ENCODE data around the gene COCH. TPM values are rescaled to one million over a fixed set of nuclear protein-coding genes. Genes with fewer than 3 reads are reported as not detected.

The COCH gene
- total and polyA plus RNA-seq, 3 experiments from 2014 or later: 0.33 to 1.9 (median 1.4) TPM

DNA sequence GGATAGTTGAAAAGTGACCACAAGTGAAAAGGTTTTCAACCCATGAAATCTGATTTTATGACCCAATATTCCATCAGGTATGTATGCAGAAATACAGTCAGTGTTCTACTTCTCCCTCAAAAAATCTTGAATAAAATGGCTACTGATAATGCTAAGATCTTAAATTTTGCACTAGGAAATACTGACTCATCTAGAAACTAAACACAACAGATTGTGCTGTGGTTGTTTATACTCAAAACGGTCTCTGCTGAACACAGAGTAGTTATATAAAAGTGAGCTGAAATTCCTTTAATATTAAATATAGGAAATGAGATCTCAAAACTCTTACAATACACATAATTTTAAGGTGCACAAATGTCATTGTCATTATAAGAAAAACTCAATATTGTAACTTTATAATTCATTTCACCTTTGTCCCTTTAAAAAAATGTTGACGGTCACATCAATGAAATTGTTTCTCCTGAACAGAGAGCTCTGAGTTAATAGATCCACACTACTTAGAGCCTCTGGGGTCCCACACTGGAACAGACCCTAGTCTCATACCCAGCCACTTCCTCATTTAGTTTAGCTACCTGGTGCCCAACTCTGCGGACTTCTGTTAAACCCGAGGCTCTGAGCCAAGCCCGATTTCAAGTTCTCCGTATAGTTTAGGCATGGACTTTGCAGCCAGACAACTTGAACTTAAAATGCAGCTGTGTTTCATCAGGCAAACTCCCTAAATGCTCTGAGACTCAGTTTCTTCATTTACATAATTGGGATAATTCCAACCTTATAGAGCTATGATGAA is 9.3 kb downstream of the COCH start:
- no peak overlapping the region for H3K27ac ChIP-seq (ENCODE audit: low read depth, low read length)
- ChIA-PET CTCF (no interaction called here), POLR2A (no interaction called here)
- H3K4me3 Mint-ChIP-seq: no peak overlapping the region
- DNase-seq: no peak
- no peaks in the 10 kb centered on the region for H3K27me3 ChIP-seq (ENCODE audit: insufficient read depth, low read length, poor library complexity, severe bottlenecking)
- H3K27ac Mint-ChIP-seq: no peak overlapping the region
- H3K9me3 ChIP-seq (ENCODE audit: low read length): no peaks in the 10 kb centered on the region
- peaks cover 0 to 5% (median 0%) of the 10 kb centered on the region in 3 donors for H3K4me1 Mint-ChIP-seq
- H3K36me3 Mint-ChIP-seq: no peaks in the 10 kb centered on the region
- no peaks in the 10 kb centered on the region for H3K9me3 Mint-ChIP-seq
- no peaks in the 10 kb centered on the region for H3K36me3 ChIP-seq (ENCODE audit: insufficient read depth, low read length)
- H3K4me1 ChIP-seq (ENCODE audit: insufficient read depth, low read length): no peaks in the 10 kb centered on the region
- H3K27me3 Mint-ChIP-seq: peaks cover 0 to 3% of the 10 kb centered on the region in 2 donors
- H3K4me3 ChIP-seq (ENCODE audit: low read length): no peak overlapping the region

DNA sequence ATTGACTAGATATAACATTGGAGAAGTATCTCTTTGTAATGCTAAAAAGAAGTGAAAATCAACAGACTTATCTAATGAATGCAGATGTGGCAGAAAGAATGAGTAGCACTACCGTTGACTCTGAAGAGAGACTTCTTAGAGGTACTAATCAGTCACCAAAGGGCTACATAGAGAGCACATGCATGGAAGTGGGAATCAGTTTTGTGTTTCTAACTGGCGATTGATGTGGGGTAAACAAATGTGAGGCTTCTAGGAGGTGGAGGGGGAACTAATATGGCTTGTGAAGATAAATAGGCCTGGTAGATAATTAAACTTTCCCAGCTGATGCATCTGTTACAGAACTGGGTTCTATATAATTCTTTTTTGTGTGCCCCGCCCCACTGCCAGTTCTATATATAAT is 10.5 kb downstream of the COCH start:
- DNase-seq: no peak
- H3K27ac Mint-ChIP-seq: peak overlapping the region in 1 of 8 donors; percentile 63
- H3K9me3 Mint-ChIP-seq: no peaks in the 10 kb centered on the region
- H3K36me3 Mint-ChIP-seq: no peaks in the 10 kb centered on the region
- H3K4me3 Mint-ChIP-seq: no peak overlapping the region
- Histone ChIP-seq H3K27me3 (ENCODE audit: insufficient read depth, low read length, poor library complexity, severe bottlenecking) (no peaks in the 10 kb centered on the region), H3K27ac (ENCODE audit: low read depth, low read length) (no peak overlapping the region), H3K4me1 (ENCODE audit: insufficient read depth, low read length) (no peaks in the 10 kb centered on the region), H3K9me3 (ENCODE audit: low read length) (no peaks in the 10 kb centered on the region), H3K4me3 (ENCODE audit: low read length) (no peak overlapping the region), H3K36me3 (ENCODE audit: insufficient read depth, low read length) (no peaks in the 10 kb centered on the region)
- peaks cover 0 to 3% of the 10 kb centered on the region in 2 donors for H3K27me3 Mint-ChIP-seq
- peaks cover 0 to 5% (median 0%) of the 10 kb centered on the region in 3 donors for H3K4me1 Mint-ChIP-seq
- POLR2A ChIA-PET: no interaction called here
- CTCF ChIA-PET: no interaction called here

DNA sequence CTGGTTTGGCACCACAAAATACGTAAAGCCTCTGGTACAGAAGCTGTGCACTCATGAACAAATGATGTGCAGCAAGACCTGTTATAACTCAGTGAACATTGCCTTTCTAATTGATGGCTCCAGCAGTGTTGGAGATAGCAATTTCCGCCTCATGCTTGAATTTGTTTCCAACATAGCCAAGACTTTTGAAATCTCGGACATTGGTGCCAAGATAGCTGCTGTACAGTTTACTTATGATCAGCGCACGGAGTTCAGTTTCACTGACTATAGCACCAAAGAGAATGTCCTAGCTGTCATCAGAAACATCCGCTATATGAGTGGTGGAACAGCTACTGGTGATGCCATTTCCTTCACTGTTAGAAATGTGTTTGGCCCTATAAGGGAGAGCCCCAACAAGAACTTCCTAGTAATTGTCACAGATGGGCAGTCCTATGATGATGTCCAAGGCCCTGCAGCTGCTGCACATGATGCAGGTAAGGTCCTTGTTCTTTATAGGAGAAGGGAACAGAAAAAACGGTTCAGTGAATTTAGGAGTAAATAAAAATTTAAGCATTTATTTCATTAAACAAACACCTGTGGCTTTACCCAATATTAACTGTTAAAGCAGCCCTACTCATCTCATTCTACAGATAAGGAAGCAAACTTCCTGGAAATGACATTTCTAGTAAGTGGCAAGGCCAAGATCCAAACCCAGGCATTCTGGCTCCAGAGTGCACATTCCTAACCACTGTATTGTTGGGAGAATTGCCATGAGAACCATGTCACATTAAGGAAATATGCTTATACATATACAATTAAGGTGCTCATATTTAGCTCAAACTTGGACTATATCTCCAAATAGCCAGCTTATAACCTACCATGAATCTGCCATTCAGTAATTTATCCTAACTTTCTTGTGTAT is 11.7 kb downstream of the COCH start:
- H3K36me3 Mint-ChIP-seq: no peaks in the 10 kb centered on the region
- H3K27me3 ChIP-seq (ENCODE audit: insufficient read depth, low read length, poor library complexity, severe bottlenecking): no peaks in the 10 kb centered on the region
- no peaks in the 10 kb centered on the region for H3K9me3 ChIP-seq (ENCODE audit: low read length)
- H3K4me3 ChIP-seq (ENCODE audit: low read length): no peak overlapping the region
- H3K27ac Mint-ChIP-seq: no peak overlapping the region
- H3K4me1 Mint-ChIP-seq: peaks cover 0 to 5% (median 0%) of the 10 kb centered on the region in 3 donors
- H3K27me3 Mint-ChIP-seq: peaks cover 0 to 3% of the 10 kb centered on the region in 2 donors
- no peaks in the 10 kb centered on the region for H3K36me3 ChIP-seq (ENCODE audit: insufficient read depth, low read length)
- no peak overlapping the region for H3K4me3 Mint-ChIP-seq
- CTCF ChIA-PET: interaction anchor here (0.6 kb wide), 1 partner anchor 230 kb away, joined by 3 read pairs; no protein-coding TSS in a partner anchor
- H3K9me3 Mint-ChIP-seq: no peaks in the 10 kb centered on the region
- no peak overlapping the region for H3K27ac ChIP-seq (ENCODE audit: low read depth, low read length)
- no peak for DNase-seq
- POLR2A ChIA-PET: no interaction called here
- no peaks in the 10 kb centered on the region for H3K4me1 ChIP-seq (ENCODE audit: insufficient read depth, low read length)

DNA sequence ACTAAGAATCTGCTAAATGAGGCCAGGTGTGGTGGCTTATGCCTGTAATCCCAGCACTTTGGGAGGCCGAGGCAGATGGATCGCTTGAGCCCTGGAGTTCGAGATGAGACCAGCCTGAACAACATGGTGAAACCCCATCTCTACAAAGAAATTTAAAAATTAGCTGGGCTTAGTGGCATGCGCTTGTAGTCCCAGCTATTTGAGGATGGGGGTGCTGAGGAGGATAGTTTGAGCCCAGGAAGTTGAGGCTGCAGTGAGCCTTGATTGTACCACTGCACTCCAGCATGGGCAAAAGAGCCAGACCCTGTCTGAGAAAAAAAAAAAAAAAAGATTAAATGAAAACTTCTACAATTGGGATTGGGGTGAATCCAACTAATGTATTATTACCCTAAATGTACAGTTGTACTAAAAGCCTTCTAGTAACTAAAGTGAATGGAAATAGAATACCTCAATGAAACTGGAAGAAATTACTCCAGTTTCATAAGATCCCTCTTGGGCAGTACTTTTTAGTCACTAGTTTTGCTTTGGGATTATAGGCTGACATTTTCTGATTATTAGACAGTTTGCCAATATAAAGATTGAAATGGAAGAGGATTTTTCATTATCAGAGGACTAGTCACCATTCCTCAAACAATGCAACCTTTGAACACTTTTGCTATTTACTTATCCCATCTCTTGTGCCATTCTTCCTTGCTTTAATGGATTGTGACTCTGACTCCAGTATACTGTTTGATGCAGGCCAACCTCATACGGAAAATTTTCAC is 14.3 kb downstream of the COCH start:
- Histone ChIP-seq H3K9me3 (ENCODE audit: low read length) (no peaks in the 10 kb centered on the region), H3K36me3 (ENCODE audit: insufficient read depth, low read length) (no peaks in the 10 kb centered on the region), H3K27me3 (ENCODE audit: insufficient read depth, low read length, poor library complexity, severe bottlenecking) (no peaks in the 10 kb centered on the region), H3K27ac (ENCODE audit: low read depth, low read length) (no peak overlapping the region), H3K4me3 (ENCODE audit: low read length) (no peak overlapping the region), H3K4me1 (ENCODE audit: insufficient read depth, low read length) (no peaks in the 10 kb centered on the region)
- no peaks in the 10 kb centered on the region for H3K9me3 Mint-ChIP-seq
- no peaks in the 10 kb centered on the region for H3K27me3 Mint-ChIP-seq
- H3K27ac Mint-ChIP-seq: peak overlapping the region in 1 of 8 donors; percentile 54
- H3K36me3 Mint-ChIP-seq: peaks cover 0 to 5% (median 1%) of the 10 kb centered on the region in 3 donors
- CTCF ChIA-PET: no interaction called here
- no peak overlapping the region for H3K4me3 Mint-ChIP-seq
- DNase-seq: no peak
- H3K4me1 Mint-ChIP-seq: peaks cover 0 to 5% (median 0%) of the 10 kb centered on the region in 3 donors
- POLR2A ChIA-PET: no interaction called here

DNA sequence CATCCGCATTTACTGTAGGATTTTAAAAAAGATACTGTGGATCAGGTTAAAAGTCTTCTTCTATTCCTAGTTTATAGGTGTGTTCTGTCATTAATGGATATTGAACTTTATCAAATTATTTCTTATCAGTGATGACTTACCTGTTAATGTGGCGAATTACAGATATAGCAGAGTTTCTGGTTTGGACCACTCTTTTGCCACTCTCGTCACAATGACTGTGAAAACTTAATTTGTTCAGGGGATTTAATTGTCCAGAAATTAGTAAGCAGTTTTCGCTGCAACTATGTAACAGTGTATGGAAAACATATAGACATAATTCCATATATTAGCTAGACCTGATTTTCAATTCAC is 14.9 kb downstream of the COCH start:
- Mint-ChIP-seq H3K27ac (peak overlapping the region in 1 of 8 donors; percentile 50), H3K4me1 (peaks cover 0 to 5% (median 0%) of the 10 kb centered on the region in 3 donors), H3K27me3 (no peaks in the 10 kb centered on the region), H3K9me3 (no peaks in the 10 kb centered on the region), H3K36me3 (peaks cover 0 to 8% (median 1%) of the 10 kb centered on the region in 3 donors), H3K4me3 (no peak overlapping the region)
- ChIA-PET CTCF (no interaction called here), POLR2A (no interaction called here)
- no peak overlapping the region for H3K27ac ChIP-seq (ENCODE audit: low read depth, low read length)
- no peaks in the 10 kb centered on the region for H3K4me1 ChIP-seq (ENCODE audit: insufficient read depth, low read length)
- no peaks in the 10 kb centered on the region for H3K36me3 ChIP-seq (ENCODE audit: insufficient read depth, low read length)
- no peaks in the 10 kb centered on the region for H3K9me3 ChIP-seq (ENCODE audit: low read length)
- H3K27me3 ChIP-seq (ENCODE audit: insufficient read depth, low read length, poor library complexity, severe bottlenecking): no peaks in the 10 kb centered on the region
- DNase-seq: no peak
- no peak overlapping the region for H3K4me3 ChIP-seq (ENCODE audit: low read length)

DNA sequence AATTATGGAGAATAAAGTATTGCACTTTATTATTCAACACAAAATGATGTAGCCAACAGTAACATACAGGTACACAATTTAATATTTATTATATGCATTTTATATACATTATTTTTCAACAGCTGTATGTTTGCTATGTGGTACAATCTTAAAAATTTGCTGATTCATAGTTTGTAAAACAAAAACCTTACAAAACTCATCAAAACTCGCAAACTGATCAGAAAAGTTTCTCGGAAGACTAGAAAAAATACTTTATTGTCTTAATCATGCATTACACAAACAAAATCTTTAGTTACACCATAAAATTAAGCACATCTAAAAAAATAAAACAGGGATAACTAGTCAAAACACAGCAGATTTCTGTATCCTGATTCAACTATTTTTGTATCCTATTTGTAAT is 19.5 kb downstream of the COCH start:
- Mint-ChIP-seq H3K4me3 (no peak overlapping the region), H3K27me3 (no peaks in the 10 kb centered on the region), H3K27ac (no peak overlapping the region), H3K4me1 (peaks cover 0 to 3% (median 0%) of the 10 kb centered on the region in 3 donors), H3K36me3 (peaks cover 0 to 42% (median 19%) of the 10 kb centered on the region in 3 donors), H3K9me3 (no peaks in the 10 kb centered on the region)
- no peak overlapping the region for H3K4me3 ChIP-seq (ENCODE audit: low read length)
- CTCF ChIA-PET: no interaction called here
- no peaks in the 10 kb centered on the region for H3K4me1 ChIP-seq (ENCODE audit: insufficient read depth, low read length)
- no peaks in the 10 kb centered on the region for H3K9me3 ChIP-seq (ENCODE audit: low read length)
- DNase-seq: no peak
- POLR2A ChIA-PET: no interaction called here
- no peaks in the 10 kb centered on the region for H3K27me3 ChIP-seq (ENCODE audit: insufficient read depth, low read length, poor library complexity, severe bottlenecking)
- H3K36me3 ChIP-seq (ENCODE audit: insufficient read depth, low read length): peaks cover 5% of the 10 kb centered on the region
- no peak overlapping the region for H3K27ac ChIP-seq (ENCODE audit: low read depth, low read length)

DNA sequence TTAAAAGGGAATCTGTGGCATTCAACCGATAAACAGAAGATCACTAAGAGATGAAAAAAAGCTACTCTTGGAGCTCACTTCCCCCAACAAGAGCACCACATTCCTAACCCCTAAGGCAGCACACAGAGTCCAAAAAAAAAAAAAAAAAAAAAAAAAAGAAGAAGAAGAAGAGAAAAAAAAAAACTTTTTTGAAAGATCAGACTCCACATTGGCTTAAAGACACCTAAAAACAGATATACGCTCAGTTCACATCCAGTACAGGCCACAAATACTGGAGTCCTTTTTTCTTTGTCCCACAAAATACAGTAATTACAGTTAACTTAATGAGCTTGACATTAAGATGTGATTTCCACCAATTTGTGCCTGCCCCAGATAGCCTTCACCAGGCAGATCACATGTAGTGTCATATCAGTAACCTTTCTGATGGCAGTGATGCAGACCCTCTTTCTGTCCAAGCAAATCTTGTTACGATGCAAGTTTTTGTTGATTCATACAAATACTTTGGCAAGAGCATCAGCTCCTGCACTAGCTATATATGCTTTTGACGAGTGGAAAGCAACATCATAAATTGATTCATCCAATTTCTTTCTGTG is 20.7 kb downstream of the COCH start:
- Mint-ChIP-seq H3K9me3 (no peaks in the 10 kb centered on the region), H3K4me3 (no peak overlapping the region), H3K4me1 (peaks cover 0 to 7% (median 5%) of the 10 kb centered on the region in 3 donors), H3K27ac (peak overlapping the region in 2 of 8 donors; percentile 33 to 79), H3K36me3 (peaks cover 3 to 49% (median 24%) of the 10 kb centered on the region in 3 donors), H3K27me3 (no peaks in the 10 kb centered on the region)
- DNase-seq: no peak
- Histone ChIP-seq H3K9me3 (ENCODE audit: low read length) (no peaks in the 10 kb centered on the region), H3K4me1 (ENCODE audit: insufficient read depth, low read length) (no peaks in the 10 kb centered on the region), H3K27me3 (ENCODE audit: insufficient read depth, low read length, poor library complexity, severe bottlenecking) (no peaks in the 10 kb centered on the region), H3K27ac (ENCODE audit: low read depth, low read length) (no peak overlapping the region), H3K4me3 (ENCODE audit: low read length) (no peak overlapping the region), H3K36me3 (ENCODE audit: insufficient read depth, low read length) (peaks cover 5% of the 10 kb centered on the region)
- ChIA-PET CTCF (no interaction called here), POLR2A (no interaction called here)

All from CD8-positive, alpha-beta memory T cell (primary cell).